HG03045 (cell line): Measurements from ENCODE around the gene CMIP.

Experiments
- ATAC-seq: cut with Tn5 transposase; IDR thresholded peaks from one replicate; pipeline ENCODE4 v1.9.1; 2021; ENCODE audit warnings: mild to moderate bottlenecking, moderate library complexity; ENCODE audit not compliant: unreplicated experiment

CMIP gene

DNA sequence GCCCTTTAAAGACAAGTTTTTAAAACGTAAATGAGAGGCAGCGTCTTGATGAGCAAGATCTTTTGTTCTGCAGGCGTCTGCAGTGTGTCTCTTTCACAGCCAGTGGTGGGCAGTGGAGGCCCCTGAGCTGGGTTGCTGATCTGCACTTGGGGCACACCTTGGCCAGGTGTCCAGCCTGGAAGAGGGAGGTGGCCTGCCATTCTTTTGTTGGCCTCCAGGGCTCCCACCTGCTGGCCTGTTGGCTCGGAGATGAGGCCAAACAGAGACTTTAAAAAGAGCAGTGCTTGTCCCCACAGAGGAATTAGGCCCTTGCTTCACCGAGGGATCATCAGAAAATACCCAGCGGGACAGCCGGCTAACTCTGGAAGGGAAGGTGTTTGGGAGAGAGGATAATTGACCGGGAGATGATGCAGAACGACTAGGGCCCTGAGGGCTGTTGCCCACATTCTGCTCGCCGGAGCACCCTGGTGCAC is 188.6 kb downstream of the CMIP start:
- no peak for ATAC-seq

DNA sequence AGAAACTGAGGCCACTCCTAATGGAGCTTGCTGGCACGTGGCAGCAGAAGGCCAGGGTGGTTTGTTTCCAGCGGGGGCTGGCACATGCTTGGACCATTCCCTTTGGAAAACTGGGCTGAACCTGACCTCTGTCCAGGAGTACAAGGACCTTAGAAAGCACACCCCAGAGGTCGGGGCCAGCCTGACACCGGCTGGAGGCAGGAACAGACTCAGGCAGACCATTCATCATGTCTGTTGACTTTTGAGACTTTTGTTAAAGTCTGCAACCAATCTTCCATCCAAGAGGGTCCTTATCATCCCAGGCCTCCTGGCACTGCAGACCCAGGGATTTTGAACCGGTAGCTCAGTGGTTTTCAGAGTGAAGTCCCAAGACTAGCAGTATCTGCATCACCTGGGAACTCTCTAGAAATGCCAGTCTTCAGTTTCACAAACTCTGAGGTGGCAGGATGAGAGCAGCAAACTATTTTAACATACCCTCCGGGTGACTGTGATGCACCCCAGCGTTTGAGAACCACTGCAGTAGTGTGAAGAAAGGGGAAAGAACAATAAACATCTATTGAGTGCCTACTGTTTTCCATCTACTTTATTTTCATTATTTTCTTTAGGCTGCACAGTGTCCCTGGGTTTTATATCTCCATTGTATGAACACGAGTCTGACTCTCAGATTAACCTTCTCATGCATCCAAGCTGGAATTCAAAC is 189.2 kb downstream of the CMIP start:
- no peak for ATAC-seq

DNA sequence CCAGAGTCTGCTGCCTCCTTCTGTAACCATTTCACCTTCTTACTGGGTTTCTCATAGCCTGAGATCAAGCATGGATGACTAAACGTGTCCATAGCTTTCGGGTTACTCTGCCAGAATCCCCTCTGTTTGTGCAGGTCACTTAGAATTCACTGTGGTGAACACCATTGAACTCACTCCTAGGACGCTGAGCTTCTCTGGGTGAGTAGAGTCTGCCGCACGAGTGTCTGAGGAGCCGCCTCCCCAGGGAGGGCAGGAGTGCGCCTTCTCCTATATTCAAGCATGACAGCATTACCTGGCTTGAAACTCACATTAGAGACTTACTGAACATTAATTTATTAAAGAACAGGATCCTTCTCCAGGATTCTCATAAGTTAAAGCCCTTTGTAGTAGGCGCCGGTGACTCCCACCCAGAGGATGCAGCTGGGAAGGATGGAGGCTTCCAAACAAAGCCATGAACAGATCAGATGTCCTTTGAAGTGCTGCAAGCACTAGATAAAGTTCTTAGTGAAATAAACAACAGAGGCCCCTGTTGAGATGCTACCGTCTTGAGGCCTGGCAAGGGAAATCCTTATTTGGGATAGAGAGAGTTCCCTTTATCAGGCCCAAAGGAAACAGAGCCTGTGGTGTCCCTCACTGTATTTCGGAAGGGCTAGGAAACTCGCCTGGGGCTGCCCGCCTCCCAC is 189.9 kb downstream of the CMIP start:
- ATAC-seq, result no peak

DNA sequence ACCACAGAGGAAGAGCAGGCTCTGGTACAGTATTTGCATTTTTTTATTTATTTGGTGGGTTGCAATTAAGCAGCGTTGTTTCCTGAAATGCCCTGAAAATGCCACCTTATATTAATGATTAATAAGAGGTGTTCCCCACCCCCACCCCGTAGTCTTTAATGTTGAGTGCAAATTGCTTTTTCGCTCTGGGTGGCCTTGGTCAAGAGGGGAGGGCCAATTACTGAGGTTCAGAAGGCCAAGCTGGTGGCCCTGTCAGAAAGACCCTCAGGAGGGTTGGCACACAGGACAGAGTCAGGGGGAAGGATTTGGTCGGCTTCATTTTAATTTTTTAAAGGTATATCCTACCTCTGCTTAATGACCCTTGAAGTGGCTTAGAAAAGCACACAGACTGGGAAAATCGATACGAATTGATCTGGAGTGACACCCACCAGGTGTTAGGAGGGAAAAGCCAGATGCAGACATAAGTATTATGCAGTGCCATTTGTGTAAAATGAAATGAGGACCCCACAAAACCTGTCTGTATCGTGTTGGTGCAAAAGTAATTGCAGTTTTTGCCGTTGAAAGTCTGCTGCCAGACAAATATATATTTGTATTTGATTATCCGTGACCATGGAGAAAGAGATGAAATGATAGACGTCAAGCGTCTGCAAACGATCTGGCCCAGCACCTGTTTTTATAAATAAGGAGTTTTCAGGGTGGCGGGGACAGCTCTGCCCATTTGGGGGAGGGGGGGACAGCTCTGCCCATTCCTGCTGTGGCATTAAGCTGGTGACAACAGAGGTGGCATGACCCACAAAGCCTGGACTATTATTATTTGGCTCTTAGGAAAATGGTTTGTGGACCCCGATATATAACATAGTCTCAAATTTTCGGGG is 190.7 kb downstream of the CMIP start:
- no peak for ATAC-seq

DNA sequence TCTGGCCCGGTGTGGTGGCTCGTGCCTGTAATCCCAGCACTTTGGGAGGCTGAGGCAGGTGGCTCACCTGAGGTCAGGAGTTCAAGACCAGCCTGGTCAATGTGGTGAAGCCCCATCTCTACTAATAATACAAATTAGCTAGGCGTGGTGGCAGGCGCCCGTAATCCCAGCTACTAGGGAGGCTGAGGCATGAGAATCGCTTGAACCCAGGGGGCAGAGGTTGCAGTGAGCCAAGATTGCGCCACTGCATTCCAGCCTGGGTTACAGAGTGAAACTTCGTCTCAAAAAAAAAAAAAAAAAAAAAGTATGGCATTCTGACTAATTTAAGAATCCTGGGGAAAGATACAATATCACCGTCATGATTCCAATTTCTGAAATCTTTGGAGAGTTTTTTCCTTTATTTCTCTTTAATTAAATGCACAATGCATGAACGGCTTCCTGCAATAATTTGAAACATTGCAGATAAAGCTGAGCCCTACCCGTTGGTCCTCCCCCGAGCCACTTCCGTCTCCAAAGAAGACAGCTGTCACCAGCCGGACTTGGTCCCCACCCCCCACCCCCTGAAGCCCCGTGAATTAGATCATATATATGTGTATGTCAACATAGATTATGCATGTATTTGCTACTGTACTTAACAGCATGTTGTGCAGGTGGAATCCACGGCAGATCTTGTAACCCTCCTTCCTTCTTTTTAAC is 191.8 kb downstream of the CMIP start:
- ATAC-seq, result no peak

DNA sequence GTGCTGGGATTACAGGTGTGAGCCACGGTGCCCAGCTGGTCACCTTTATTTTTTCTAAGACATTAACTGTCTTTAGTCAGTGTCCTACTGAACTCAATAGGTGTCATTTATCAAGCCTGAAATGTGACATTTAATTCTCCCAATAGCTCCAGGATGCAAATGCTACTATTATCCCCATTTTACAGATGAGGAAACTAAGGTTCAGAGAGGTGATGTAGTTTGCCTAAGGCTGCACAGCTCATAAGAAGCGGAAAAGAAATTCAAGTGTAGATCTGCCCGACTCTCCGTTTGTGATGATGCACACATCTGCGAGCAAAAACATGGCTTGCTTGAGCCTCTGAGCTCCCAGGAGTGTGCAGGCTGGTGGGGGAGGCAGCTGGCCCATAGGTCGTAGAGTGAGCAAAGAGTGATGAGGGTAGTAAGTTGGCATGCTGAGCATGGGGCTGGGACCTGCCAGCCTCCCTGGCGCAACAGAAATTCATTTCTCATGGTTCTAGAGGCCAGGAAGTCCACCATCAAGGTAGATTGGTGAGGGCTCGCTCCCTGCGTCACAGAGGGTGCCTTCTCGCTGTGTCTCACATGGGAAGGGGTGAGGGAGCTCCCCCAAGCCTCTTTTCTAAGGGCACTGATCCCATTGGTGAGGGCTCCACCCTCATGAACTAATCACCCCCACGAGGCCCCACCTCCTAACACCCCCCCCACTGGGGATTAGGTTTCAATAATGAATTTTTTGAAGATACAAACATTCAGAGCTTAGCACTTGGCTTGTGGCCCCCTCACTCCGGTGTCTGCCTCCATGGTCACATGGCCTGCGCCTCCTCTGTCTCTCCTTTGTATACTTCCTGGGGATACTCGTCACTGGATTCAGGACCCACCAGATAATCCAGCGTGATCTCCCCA is 193.0 kb downstream of the CMIP start:
- no peak for ATAC-seq

DNA sequence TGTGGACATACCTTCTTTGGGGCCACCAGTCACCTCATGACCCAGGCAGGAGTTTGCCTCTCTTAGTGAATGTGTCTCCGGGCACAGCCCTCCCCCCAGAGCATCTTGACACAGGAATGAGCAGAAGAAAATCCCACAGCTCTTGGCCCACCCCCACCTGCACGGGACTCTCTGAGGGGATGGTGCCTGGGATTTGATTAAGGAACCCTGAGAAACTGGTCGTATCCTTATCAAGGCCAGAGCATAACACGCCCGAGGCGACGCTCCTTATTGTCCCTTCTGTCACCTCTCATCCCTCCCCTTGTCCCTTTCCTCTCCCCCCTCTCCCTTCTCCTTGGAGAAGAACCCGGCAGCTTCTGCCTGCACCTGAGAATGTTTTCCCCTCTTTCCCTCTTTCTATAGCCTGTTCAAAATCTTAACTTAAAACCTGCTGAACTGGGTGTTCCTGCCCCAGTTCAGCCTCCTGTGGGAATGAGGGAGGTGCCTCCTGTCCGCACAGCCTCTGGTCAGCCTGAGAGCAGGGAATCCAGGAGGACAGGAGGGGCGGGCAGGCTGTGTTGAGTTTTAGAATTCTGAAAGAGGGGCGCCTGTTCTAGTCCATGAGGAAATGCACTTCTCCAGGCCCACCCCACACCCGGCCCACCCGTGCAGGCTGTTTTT is 193.8 kb downstream of the CMIP start:
- ATAC-seq, result no peak

DNA sequence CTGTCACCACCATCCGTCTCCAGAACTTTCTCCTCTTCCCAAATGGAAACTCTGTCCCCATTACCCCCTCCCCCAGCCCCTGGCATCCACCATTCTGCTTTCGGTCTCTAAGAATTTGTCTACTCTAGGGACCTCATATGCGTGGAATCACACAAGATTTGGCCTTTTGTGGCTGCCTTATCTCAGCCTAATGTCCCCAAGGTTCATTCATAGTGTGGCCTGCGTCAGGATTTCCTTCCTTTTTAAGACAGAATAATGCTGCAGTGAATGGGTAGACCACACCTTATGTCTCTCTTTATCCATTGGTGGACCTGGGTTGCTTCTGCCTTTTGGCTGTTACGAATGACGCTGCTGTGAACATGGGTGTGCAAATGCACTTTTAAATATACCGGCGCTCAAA is 194.7 kb downstream of the CMIP start:
- ATAC-seq, result no peak

DNA sequence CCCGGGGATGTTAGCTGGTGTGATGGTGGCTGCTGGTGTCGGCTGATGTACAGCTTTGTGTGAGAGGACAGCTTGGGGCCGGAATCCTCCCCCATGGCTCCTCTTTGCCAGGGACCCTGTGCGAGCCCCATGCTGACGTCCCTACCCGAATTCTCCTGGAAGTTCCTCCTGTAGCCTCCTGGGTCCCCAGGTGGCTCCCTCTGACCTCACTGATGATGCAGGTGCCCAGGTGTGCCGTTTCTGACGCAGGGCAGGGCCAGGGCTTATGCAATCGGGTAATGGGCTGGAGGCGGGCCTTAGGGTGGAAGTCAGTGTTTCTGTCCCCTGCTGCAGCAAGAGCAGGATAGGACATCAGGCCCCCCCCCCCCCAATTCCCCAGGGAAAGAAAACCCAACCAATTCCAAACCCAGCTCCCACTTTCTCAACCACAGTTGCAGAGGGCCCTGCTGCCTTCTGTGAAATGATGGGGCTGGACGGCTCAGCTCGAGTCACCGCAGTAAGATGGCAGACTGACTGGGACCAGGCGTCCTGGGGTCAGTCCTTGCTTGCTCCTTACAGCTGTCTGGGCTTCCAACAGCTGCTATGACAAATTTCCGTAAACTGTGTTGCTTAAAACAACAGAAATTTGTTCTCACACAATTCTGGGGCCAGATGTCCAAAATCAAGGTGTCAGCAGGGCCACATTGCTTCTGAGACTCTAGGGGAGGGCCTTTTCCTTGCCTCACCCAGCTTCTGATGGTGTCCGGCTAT is 195.5 kb downstream of the CMIP start:
- ATAC-seq, result no peak

DNA sequence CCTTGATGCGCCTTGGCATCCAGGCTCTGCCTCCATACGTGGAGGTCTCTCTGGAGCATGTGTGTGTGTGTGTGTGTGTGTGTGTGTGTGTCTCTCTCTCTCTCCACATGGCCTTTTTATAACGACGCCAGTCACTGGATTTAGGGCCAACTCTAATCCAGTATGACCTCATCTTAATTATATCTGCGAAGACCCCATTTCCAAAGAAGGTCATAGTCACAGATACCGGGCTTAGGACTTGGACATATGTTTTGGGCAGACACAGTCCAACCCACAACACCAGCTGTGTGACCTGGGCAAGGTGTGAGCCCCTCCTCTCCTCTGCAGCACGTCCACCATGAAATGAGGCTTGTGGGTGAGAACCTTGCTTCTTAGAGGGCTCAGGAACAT is 196.1 kb downstream of the CMIP start:
- ATAC-seq, result no peak

DNA sequence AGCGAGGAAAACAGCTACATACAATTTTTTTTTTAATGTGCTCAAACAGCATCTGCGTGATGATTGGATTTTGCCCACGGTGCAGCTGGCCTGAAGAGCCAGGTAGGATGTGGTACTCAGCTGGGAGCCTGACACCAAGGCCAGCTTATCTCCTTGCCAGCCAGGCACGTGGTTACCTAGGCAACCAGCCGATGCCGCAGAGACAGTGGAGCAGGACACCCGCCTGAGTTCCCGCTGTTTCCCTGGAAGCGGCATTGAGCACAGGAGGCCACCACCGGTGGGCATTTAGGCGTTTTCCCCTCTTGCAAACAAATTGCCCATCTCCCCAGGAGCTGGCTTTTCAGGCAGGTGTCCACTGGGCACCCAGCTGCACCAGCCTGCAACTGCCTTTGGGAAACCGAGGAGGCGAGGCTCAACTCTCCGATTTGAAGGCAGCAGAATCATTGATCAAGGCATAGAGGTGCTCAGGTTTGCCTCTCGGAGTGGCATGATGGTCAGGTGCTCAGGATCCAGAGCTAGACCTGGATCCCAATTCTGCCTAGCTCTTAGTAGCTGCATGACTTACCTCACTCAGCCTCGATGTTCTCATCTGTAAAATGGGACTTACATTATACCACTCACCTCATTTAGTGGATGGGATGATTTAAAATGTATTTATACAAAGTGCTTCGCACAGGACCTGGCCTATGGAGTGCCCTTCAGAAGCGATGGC is 196.9 kb downstream of the CMIP start:
- ATAC-seq, result no peak

DNA sequence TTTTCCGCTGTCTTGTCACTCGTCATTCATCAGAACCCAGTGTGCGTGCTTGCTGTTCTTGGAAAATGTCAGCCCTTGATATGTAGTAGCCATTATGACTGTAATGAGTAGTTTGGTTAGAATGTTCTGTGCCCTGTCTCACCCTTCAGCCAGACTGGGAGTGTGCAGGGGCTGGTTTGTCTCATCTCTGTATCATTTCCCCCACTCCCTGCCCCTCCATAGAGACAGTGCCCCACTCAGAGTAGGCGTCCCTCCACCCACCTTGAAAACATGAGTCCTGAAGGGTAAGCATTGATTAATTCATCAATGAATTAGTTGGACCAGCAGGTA is 197.5 kb downstream of the CMIP start:
- ATAC-seq, result no peak

DNA sequence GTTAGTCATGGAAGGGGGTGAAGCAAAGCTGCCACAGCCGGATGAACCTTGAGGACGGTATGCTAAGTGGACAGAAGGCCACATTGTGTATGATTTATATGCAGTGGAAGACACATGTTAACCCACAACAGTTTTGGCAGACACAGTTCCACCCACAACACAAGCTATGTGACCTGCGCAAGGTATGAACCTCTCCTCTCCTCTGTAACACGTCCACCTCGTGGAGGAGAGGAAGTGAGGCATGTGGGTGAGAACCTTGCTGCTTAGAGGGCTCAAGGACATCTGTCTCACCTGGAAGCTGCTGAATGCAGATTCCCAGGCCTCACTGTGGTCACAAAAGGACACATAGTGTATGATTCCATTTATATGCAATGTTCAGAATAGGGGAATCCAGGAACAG is 198.3 kb downstream of the CMIP start:
- no peak for ATAC-seq

DNA sequence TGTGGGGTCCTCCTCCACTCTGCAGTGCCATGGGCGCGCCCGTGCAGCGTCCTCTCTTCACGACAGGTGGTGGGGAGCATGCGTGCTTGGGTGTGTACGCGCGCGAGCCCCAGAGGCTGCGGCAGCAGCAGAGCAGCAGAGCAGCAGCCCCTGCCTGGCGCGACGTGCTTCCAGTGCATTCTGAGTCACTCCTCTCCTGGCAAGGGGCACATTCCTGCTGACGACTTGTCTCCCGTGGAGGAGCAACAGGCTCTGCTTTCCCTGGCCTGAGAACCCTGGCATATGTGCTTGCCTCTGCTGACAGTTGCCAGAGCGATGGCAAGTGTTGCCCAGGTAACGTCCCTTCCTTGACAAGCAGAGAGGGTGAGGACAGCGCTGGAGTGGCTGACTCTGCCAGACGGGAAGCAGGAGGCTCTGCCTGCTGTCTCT is 200.7 kb downstream of the CMIP start:
- ATAC-seq, result no peak

DNA sequence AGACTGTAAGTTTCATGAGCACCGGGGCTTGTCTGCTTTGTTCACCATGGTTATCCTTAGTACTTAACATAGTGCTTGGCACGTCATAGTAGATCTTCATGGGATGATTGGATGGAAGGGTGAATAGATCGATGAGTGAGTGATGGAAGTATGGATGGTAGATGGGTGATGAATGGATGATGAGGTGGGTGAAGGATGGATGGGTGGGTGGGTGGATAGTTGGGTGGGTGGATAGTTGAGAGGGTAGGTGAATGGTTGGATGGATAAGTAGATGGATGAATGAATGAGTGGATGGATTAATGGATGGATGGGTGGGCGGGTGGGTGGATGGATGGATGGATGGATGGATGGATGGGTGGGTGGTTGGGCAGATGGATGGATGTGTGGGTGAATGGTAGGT is 201.3 kb downstream of the CMIP start:
- no peak for ATAC-seq

DNA sequence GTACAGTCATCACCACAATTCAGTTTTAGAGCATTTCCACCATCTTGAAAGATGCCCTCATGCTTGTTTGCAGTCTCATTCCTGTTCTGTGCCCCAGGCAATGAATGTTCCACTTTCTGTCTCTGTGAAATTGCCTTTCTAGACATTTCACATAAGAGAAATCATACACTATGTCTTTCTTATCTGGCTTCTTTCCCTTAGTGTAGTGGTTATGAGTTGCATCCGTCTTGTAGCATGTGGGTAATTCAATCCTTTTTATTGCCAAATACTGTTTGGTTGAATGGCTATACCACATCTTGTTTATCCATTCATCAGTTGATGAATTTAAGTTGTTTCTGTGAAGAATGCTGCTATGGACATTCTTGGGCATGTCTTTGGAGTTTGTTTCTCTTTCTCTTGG is 202.0 kb downstream of the CMIP start:
- ATAC-seq, result no peak

DNA sequence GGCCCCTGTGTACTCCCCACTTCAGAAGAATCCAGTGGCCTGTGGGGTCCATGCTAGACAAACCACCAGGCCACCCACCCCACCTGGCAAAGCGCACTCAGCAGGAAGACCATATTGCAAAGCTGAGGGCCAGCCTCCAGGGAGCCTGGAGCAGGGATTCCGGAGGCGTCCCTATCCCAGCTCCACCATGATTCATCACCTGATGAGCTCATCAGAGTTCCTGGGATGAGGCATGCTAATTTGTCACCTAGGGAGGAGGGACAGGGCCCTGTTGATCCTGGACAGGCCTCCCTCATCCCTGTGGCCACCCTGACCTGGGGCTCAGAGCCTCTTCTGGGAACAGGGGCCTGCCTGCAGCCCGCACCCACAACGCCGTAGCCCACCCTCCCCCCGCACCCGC is 202.9 kb downstream of the CMIP start:
- ATAC-seq, result no peak

DNA sequence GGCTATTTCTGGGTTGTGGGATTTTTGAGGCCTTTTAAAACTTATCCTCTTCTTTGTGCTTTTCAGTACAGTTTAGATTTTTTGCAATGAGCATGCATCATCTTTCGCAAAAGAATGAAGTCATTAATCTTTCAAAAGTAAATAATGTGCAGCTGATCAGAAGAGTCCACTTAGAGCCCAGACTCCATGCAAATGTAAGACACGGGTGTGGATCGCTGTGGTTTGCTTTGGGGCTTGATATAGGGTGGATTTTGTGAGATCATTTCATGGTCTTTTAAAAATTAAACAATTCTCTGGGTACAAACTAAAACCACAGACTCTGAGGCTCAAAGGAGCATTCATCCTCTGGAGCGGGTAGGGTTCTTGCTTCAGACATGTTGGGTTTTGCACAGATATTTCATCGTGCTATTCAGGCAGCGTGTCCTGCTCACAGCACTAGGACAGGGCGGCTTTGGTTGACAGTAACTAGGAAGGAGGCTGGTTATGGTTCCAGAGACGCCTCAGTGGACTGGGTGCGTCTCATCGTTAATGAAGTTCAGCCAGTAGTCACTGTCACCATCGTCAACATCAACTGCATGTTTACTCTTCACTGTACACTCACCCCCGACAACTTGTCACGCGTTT is 205.1 kb downstream of the CMIP start:
- ATAC-seq, result no peak
